Epithelial cell of prostate (primary cell): ENCODE results near the gene CRYGD.
"Not testable (repeated sequence)": the region's sequence is repeated elsewhere in the genome, so short reads cannot be mapped to it uniquely, and the experiment has no call there.

Experiments
- DNase-seq: peaks from one replicate; pipeline ENCODE4 v3.0.0-alpha.2; 2011; ENCODE audit warnings: low read depth, low spot score
- H3K27ac ChIP-seq: fragments of 450-650 bp; 2 replicates; pipeline ENCODE4 v1.5.1; 2017; ENCODE audit warnings: mild to moderate bottlenecking

The CRYGD gene

GRCh38 chr2:208134928-208135586 is 10.7 kb upstream of the CRYGD start:
- H3K27ac ChIP-seq, result no peak overlapping the region
- no peak for DNase-seq

DNA sequence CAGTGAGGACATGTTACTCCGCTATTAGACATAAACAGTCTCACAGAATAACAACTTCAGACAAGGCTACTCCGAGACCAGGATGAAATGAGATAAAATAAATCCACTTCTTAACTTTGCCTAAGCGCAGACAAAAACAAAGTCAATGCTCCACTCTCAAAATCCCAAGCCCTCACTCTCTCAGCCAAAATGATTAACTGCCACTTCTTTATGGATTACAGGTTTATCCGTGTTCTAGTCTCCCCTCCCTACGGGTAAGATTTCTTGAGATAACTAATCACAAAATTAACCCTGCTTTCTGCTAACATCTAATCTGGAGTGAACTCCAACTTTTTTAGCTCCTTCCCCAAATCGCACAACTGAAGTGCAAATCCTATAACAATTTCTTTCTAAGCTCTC is 6.4 kb upstream of the CRYGD start:
- H3K27ac ChIP-seq, result no peak overlapping the region
- no peak for DNase-seq

GRCh38 chr2:208129744-208130711 is 5.7 kb upstream of the CRYGD start, which contains the start of gene CRYGC:
Gene CRYGC (minus strand): TSS chr2:208129828. CDS start chr2:208129792, 36 bp downstream.
- no peak within 1 kb of the TSS for H3K27ac ChIP-seq
- DNase-seq, result no peak

DNA sequence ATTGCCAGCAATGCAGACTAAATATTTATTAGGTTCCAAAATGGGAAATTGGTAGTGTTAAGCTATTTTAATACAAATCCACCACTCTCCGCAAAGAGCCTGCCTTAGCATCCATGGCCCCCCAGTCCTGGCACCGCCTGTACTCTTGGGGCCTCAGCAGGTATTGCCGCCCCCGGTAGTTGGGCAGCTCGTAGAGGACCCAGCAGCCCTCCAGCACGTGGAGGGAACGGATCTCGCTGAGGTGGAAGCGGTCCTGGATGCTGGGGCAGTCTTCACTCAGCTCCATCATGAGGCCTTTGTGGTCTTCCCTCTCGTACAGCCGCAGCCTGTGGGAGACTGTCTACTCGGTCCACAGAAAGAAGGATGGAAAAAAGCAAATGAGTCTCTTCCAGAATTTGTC is 3.8 kb upstream of the CRYGD start:
- H3K27ac ChIP-seq, result no peak overlapping the region
- DNase-seq, result no peak

DNA sequence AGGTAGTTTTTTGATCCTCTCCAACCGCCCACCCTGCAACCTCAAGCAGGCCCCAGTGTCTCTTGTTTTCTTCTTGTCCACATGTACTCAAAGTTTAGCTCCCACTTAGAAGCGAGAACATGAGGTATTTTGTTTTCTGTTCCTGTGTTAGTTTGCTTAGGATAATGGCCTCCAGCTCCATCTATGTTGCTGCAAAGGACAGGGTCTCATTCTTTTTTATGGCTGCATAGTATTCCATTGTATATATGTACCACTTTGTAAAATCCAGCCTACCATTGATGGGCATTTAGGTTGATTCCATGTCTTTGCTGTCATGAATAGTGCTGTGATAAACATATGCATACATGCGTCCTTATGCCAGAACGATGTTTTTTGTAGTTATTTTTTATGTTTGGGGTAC is 2.8 kb upstream of the CRYGD start:
- no peak overlapping the region for H3K27ac ChIP-seq
- no peak for DNase-seq

DNA sequence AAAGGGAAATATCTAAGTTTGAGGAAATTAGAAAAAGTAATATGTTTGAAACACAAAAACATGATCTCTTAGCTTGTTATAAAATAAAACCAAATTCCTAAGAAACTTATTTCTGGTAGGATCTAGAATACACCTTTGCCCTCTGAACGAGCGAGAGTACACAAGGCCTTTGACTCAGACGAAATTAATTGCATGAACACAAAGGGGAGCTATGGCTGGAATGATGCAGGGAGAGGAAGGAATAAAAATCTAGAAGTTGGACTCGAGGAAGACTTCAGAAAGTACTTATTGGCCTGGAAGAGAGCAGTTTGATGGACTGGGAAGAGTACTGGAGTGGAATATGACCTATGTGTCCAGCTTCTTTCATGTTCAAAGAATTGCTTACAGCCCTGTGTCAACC is 927 bp upstream of the CRYGD start:
- DNase-seq, result no peak
- H3K27ac ChIP-seq, result no peak overlapping the region

DNA sequence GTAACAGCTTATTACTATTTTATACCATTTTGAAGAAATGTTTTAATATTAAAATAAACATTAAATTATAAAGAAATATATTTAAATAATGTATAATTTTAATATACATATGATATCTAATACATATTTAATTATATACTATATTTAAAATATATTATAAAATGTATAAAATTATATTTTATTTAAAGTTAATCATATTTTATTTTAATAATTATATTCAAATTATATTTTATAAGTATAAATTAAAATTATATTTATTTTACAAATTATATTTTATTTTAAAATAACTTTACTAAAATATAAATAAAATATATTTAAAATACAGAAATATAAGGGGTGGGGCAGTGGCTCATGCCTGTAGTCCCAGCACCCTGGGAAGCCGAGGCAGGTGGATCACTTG is 2.1 kb downstream of the CRYGD start:
- no peak for DNase-seq

DNA sequence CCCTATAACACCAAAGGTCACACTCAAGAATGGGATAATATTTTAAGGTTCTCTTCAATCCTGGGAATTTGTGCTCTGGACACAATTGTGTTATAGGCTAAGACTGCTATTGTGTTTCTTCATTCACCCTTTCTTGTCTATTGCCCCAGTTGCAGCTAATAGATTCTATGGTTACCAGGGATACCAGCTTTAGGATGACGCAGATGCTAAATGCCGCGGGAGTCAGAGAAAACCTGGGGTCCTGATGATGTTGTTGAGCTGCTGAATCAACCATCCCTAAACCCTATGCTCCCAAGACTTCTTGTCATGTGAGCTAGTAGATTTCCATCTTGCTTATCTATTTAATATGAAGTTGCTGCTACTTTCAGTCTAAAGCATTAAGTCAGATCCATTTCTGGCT is 5.4 kb downstream of the CRYGD start:
- no peak for DNase-seq
- no peak overlapping the region for H3K27ac ChIP-seq

More for the DNA sequence above, 2.1 kb downstream of the CRYGD start:
- H3K27ac ChIP-seq, result no peak overlapping the region

DNA sequence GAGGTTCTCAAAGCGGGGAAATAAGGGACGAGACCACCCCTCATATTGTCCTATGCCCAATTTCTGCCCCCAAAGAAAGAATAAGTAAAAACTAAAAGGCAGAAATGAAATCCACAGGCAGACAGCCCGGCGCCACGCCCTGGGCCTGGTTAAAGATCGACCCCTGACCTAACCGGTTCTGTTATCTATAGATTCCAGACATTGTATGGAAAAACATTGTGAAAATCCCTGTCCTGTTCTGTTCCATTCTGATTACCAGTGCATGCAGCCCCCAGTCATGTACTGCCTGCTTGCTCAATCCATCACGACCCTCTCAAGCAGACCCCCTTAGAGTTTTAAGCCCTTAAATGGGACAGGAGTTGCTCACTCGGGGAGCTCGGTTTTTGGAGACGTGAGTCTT is 6.9 kb downstream of the CRYGD start:
- not testable (repeated sequence) for DNase-seq, H3K27ac ChIP-seq

DNA sequence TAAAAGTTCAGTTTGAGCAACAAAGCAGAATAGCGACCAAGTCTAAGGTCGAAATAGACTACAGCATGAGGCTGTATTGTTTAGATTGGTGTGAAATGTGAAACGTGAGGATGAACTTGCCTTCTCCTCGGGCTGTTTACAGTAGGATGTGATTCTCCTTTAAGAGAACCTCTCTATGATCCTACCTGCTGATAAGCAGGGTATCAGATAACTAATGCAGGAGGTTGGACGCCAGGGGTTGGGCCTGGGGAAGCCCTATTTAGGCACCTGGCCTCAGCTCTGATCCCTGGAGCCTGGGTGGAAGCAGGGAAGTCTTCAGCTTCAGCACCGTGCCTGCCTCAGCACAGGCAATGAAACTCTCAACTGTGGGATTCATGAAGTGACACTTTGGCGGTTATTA is 11.4 kb downstream of the CRYGD start:
- DNase-seq, result no peak
- no peak overlapping the region for H3K27ac ChIP-seq

DNA sequence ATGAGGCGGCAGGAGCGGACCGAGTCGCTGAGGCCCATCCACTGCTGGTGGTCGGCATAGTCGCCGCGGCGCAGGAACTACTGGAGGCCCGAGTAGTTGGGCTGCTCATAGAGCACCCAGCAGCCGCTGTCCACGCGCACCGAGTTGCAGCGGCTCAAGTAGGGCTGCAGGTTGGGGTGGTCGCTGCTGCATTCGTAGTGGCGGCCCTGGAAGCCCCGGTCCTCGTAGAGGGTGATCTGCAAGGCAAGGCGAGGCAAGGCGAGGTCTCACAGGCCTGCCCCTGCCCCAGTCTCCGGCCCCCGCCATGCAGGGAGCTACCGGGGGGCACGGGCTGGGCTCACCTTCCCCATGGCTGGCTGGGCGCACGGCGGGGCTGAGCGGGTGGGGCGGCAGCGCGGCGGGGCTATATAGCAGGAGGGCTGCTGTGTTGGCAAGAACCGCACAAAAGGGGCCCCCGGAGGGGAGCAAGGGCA is 12.0 kb downstream of the CRYGD start:
- not testable (repeated sequence) for DNase-seq, H3K27ac ChIP-seq

GRCh38 chr2:208103616-208104015 is 20.7 kb downstream of the CRYGD start:
- H3K27ac ChIP-seq, result no peak overlapping the region
- DNase-seq, result no peak

GRCh38 chr2:208101716-208102631 is 22.4 kb downstream of the CRYGD start:
- DNase-seq, result no peak

GRCh38 chr2:208099682-208100470 is 24.4 kb downstream of the CRYGD start:
- no peak overlapping the region for H3K27ac ChIP-seq
- no peak for DNase-seq

More at GRCh38 chr2:208101716-208102631, 22.4 kb downstream of the CRYGD start:
- no peak overlapping the region for H3K27ac ChIP-seq

DNA sequence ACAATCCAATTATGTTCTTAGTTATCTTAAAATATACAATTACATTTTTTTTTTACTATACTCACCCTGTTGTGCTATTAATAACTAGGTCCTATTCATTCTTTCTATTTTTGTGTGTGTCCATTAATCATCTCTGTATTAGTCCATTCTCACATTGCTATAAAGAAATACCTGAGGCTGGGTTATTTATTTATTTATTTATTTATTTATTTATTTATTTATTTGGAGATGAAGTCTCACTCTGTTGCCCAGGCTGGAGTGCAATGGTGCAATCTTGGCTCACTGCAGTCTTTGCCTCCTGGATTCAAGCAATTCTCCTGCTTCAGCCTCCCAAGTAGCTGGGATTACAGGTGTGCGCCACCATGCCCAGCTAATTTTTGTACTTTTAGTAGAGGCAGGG is 25.6 kb downstream of the CRYGD start:
- not testable (repeated sequence) for DNase-seq, H3K27ac ChIP-seq

- no peak for DNase-seq
- no peak overlapping the region for H3K27ac ChIP-seq
Observed at GRCh38 chr2:208098267-208098666, 26.1 kb downstream of the CRYGD start.

DNA sequence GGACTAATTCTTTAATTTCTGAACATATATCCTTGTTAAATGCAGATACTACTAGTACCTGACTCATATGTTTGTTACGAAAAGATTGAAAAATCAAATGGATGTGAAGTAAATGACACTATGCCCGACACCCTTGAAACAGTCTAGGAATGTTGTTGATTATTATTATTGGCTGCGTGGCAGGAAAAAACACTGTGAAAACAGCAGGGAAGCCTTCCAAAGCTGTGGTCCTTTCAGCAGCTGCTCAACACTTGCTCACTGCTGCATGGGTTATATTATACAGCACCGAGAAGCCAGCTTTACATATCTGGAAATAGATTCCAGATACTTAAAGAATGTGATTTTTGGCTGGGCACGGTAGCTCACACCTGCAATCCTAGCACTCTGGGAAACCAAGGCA is 26.5 kb downstream of the CRYGD start:
- DNase-seq, result no peak
- no peak overlapping the region for H3K27ac ChIP-seq

DNA sequence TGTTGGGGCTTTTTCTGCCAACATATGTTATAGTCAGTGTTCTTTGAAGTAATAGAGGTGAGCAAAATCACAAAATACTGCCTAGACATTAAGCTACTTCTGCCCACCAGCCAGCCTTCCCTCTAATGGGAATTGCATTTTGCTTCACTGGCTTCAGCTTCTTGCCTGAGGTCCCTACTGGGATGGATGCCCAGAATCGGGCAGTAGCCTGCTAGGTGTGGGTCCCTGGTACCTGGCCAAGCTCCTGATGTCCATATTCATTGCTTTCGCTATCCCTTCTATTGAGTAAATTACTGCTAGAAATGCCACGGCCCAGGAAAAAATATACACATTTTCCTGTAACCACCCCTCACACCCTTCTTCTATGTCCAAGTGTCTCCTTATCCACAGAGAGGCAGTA is 27.0 kb downstream of the CRYGD start:
- H3K27ac ChIP-seq, result no peak overlapping the region
- no peak for DNase-seq

GRCh38 chr2:208096080-208096479 is 28.2 kb downstream of the CRYGD start:
- no peak for DNase-seq
- H3K27ac ChIP-seq, result no peak overlapping the region
